ENCODE data around the gene MR1. TPM values are rescaled to one million over a fixed set of nuclear protein-coding genes. Genes with fewer than 3 reads are reported as not detected.
"Not testable (repeated sequence)": the region's sequence is repeated elsewhere in the genome, so short reads cannot be mapped to it uniquely, and the experiment has no call there.

Gene MR1
- total RNA-seq, 1 donor = 21.6 TPM

GRCh38 chr1:181028615-181029014 is 5.2 kb upstream of the MR1 start:
- TF ChIP-seq CTCF (IDR thresholded peaks at IDR 0.05; ENCODE audit: insufficient read depth, low read length) = no peak
- no peak for DNase-seq (ENCODE audit: low read depth)
- no peak overlapping the region for H3K4me3 ChIP-seq (ENCODE audit: low read depth, low read length)

- DNase-seq (ENCODE audit: low read depth) = no peak
- no peak overlapping the region for H3K4me3 ChIP-seq (ENCODE audit: low read depth, low read length)
- TF ChIP-seq CTCF (IDR thresholded peaks at IDR 0.05; ENCODE audit: insufficient read depth, low read length) = no peak
Observed at GRCh38 chr1:181032535-181032934, 1.2 kb upstream of the MR1 start.

- no peak for TF ChIP-seq CTCF (IDR thresholded peaks at IDR 0.05; ENCODE audit: insufficient read depth, low read length)
- H3K4me3 ChIP-seq (ENCODE audit: low read depth, low read length) = peak overlapping the region; percentile 45
- DNase-seq (ENCODE audit: low read depth) = peak; percentile 57
Observed at GRCh38 chr1:181033128-181033798, 520 bp upstream of the MR1 start.

GRCh38 chr1:181035210-181035609 is 1.4 kb downstream of the MR1 start:
- not testable (repeated sequence) for DNase-seq (ENCODE audit: low read depth); H3K4me3 ChIP-seq (ENCODE audit: low read depth, low read length)

- no peak for DNase-seq (ENCODE audit: low read depth)
- TF ChIP-seq CTCF (IDR thresholded peaks at IDR 0.05; ENCODE audit: insufficient read depth, low read length) = no peak
- no peak overlapping the region for H3K4me3 ChIP-seq (ENCODE audit: low read depth, low read length)
Observed at GRCh38 chr1:181036107-181036836, 2.5 kb downstream of the MR1 start.

- H3K4me3 ChIP-seq (ENCODE audit: low read depth, low read length) = no peak overlapping the region
- DNase-seq (ENCODE audit: low read depth) = no peak
- TF ChIP-seq CTCF (IDR thresholded peaks at IDR 0.05; ENCODE audit: insufficient read depth, low read length) = no peak
Observed at GRCh38 chr1:181037386-181037785, 3.6 kb downstream of the MR1 start.

- DNase-seq (ENCODE audit: low read depth) = peak; percentile 56
- H3K4me3 ChIP-seq (ENCODE audit: low read depth, low read length) = no peak overlapping the region
- peak; percentile 67 for TF ChIP-seq CTCF (IDR thresholded peaks at IDR 0.05; ENCODE audit: insufficient read depth, low read length)
Observed at GRCh38 chr1:181038399-181038873, 4.7 kb downstream of the MR1 start.

All from fibroblast of the aortic adventitia (primary cell).